GM18519 (cell line): Measurements from ENCODE around the gene PUSL1.

Experiments used
- ATAC-seq: cut with Tn5 transposase; IDR thresholded peaks from one replicate; pipeline ENCODE4 v1.9.1; 2021; ENCODE audit warnings: mild to moderate bottlenecking, moderate library complexity; ENCODE audit not compliant: unreplicated experiment, low FRiP score

Gene PUSL1

DNA sequence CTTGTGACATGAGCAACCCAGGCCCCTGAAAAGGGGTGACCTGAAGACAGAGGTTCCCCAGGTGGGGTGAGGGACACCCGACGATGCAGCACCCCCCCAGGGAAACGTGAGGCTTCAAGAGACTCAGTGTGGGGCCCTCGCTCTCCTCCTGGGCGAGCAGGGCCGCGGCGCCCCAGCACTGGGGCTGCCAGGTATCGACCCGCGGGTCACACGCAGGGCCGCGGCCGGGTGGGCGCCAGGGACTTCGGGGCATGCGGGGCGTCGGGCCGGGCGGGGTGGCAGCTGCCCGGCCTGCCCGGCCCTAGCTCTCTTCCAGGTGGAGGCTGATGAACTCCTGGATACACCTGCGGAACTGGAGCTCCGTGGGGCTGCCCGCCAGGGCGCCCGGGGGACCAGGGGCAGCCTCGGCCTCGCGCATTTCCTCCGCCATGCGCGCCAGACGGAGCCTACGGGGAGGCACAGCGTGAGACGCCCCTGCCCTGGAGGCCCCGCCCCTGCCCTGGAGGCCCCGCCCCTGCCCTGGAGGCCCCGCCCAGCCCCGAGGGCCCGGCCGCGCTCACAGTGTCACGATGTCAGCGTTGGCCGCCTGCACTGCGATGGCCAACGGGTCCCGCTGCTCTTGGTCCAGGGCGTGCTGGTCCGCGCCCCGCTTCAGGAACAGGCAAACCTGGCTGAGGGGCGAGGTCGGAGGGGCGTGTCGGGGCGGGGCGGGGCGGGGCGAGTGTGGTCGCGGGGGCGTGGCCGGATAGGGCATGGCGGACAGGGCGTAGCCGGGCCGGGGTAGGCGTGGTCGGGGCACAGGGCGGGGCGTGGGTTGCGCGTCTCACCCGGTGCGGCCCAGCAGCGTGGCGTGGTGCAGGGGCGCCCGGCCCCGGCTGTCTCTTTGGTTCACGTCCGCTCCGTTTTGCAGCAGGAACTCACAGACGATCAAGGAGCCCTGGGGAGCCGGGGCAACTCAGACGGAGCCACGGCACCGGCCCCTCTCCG is 14.8 kb upstream of the PUSL1 start:
- no peak for ATAC-seq

DNA sequence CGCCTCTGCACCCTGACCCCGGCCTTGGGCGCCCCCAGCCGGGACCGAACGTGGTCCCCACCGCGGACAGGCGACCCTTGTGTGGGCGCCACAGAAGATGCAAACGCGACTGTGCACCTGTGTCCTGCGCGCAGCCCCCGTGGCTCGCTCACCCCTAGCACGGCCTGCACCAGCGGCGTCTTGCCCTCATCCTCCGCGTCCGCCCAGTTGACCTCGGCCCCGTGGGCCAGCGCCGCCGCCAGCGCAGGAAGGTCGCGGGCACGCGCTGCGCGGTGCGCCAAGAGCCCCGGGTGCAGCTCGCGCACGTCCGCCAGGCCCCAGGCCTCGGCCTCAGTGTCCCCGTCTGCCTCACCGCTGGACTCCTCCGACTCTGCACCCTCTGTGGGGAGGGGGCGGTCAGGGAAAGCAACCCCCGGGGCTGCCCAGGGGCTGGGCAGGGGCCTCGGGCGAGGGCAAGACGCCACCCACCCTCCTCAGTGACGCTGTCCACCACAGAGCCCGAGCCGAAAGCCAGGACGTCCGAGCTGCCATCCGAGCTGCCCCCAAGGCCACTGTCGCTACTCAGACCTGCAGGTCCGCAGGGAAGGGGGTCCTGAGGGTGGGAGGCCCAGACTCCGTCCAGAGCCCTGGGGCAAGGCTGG is 14.0 kb upstream of the PUSL1 start:
- no peak for ATAC-seq

DNA sequence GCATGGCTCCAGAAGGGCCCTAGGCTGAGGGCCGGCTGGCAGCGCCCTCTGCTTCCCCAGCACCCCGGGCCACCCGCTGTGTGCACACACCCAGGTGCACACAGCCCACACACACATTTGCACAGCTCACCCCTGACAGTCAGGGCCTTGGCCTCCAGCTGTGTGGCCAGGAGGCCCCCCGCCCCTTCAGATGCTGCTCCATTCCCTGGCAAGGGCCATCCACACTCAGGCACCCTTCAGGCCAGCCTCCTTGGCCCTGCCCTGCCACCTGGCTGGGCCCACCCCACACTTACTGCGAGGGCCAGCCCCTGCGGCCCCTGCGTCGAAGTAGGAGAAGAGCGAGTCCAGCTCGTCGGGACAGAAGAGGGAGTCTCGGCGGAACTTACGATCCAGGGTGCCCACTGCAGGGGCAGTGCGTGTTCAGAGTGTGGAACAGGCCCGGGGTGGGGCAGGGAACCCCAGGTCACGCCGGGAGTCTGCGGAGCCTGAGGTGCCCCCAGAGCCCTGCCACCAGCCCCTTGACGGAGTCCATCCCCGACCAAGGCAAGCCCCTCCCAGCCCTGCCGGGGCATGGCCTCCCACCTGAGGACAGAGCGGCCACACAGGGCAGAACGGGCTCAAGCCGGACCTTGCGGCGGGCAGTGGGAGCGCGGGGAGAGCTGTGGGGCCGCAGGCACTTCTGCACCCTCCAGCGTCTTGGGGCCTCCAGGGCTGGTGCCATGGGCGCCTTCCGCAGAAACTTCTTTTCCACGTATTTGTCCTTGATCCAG is 13.1 kb upstream of the PUSL1 start:
- ATAC-seq, result no peak

DNA sequence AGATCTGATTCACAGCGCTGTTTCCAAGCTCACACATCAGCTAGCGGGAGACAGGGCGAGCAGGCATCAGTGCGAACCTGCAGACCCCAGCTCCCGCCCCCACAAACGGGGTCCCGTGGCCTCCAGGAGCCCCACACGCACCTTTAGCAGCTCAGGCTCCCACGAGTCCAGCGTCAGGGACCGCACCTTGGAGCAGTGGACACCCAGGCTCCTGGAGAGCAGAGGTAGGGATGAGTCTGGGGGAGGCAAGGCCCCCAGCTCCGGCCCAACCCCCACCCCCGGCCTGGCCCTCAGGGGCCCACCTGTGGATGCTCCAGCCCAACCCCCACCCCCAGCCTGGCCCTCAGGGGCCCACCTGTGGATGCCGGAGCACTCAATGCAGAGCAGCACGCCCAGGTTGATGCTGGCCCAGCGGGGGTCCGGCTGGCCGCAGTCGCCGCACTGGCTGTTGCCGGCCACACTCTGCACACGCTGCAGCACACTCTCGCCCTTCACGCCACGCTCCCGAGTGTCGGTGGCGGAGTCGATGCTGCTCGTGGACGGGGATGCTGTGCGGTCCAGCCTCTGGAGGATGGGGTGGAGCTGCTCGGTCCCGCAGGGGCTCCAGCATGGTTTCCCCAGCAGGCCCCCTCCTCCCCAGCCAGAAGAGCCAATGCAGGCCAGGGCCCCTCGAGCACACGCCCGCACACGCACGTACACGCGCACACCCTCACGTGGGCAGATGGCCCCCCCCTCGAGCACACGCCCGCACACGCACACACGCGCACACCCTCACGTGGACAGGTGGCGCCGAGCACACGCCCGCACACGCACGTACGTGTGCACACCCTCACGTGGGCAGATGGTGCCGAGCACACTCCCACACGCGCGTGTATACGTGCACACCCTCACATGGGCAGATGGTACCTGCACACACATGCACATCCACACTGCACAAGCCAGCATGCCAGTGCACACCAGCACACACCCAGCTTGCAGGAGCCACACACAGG is 12.0 kb upstream of the PUSL1 start:
- ATAC-seq, result no peak

DNA sequence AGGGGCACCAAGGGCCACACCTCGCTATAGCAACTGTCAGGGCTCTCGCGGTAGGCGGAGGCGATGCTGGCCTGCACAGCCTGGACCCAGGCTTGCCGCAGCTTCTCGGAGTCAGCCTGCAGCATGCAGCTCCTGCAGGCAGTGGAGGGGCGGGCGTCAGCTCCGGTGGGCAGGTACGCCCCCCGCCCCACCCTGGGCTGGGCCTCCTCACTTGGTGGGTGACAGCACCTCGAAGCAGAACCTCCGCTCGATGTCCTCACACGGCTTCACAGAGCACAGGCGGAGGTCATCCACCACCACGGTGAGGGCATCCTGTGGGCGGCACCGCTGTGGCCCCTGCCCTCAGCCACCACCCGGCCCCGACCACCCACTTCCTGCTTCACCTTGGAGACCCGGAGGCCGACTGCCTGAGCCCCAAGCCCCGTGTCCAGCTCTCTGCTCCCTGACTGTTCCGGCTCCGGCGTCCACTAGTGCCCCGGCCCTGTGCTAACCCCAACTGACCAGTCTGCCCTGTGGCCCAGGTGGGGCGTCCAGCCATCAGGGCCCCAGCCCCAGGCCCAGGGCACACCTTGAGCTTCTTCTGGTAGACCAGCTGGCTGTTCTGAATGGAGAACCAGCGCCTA is 10.5 kb upstream of the PUSL1 start:
- no peak for ATAC-seq

DNA sequence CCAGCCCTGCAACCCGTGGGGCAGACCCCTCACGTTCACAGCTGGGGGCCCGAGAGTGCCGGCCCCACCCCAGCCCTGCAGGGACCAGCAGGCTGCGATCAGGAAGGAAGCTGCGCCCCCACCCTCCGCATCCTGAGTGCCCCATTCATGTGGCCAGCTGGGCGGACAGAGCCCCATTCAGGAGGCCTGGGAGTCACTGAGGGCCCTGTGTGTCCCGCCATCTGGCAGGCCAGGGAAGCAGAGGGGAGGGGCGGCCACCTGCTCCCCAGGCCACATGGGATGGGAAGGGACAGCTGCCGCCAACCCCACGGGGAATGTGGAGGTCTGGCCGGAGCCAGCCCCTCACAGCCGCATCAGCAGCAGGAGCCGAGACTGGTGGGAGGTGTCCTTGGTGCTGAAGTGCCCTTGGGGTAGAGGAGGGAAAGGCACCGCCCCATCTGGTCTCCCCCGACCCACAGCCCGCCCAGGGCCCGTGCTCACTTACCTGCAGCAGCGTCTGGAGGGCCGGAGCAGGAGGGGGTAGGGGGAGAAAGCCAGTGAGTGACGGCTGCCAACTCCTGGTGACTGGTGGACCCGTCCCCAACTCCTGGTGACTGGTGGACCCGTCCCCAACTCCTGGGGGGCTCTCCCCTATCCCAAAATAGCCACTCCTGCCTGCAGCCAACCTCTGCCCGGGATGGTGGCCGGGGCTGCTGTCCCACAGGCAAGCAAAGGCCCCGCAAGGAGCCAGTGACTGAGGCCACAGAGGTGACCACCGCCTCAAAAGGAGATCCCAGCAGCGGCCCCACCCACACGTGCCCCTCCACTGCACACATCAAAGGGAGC is 9.3 kb upstream of the PUSL1 start:
- ATAC-seq, result no peak

DNA sequence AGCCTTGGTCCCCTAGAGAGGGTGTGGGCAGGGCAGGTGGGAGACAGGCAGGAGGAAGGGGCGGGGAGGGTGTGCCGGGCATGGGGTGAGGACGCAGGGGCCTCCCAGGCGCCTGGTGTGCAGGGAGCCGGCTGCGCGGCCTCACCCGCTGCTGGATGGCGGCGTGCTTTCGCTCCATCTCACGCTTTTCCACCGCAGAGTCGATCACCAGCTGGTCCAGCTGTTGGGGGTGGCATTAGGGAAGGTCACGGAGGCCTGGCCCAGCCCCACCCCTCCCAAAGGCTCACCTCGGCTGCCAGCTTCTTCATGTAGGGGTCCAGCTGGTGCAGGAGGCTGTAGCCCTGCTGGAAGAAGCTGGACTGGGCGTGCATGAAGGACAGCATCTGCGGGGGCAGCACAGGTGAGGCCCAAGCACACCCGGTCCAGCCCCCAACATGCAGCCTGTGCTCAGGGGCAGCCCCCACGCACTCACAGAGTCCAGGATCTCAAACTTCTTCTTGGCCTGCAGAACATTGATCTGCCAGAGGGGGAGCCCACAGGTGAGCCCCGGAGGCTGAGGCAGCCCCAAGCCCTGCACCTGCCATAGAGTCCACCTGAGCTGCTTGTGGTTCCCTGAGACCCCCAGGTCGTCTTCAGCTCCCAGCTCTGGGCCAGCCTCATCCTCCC is 8.6 kb upstream of the PUSL1 start:
- ATAC-seq, result no peak

DNA sequence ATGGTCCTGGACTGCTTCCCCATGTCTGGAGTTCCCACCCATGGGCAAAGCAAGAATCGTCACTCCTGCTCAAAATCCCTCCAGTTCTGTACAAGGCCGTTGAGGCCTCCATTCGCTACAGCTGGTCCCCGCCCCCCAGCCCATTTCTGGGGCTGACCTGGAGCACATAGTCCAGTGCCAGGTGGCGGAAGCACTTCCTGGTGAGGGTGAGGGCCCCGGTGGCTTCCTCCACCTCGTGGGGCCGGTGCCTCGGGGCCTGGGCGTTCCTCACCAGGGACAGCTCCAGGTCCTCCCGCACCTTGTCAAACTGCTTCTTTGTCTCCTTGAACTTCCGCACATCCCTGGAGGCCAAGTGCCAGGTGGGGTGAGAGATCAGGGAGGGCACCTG is 8.1 kb upstream of the PUSL1 start:
- no peak for ATAC-seq

DNA sequence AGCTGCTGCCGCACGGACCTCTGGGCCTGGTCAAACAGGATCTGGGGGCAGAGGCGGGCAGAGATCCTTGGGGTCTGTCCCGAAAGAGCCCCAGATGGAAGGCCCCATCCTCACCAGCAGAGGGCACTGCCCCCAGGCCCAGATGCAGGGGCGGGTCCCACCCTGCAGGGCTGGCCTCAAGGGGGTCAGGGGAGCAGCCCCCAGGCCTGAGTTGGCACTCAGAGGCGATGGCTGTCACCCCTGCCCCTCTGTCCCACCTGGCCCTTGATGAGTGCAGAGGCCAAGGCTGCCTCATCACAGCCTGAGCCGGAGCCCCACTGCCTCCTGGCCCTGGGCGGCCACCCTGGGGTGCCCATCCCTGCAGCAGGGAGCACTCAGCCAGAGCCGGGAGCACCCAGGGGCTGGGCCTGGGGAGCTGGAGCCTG is 6.4 kb upstream of the PUSL1 start:
- ATAC-seq, result no peak

DNA sequence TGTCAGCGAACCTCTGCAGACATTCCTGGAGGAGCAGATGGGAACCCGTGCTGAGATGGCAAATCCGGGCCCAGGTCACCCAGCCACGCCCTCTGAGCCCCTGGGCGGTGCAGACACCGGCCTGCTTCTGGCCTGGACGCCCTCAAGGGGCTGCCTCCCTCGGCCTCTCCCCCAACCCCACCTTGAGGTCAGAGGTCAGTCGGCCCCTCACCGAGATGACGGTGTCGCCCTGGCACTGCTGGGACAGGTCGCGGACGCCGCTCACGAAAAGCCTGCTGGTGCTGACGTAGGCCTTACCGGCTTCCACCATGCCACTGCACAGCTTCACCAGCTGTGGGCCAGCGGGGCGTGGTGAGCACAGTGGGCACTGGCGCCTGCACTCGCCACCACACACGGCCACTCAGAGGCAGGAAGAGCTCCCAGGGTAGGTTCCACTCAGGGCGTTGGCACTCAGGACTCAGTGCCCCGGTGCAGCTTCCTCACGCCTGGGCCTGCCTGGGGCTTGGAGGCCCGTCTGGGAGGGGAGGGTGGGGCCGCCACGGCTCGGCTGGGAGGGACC is 5.4 kb upstream of the PUSL1 start:
- no peak for ATAC-seq

DNA sequence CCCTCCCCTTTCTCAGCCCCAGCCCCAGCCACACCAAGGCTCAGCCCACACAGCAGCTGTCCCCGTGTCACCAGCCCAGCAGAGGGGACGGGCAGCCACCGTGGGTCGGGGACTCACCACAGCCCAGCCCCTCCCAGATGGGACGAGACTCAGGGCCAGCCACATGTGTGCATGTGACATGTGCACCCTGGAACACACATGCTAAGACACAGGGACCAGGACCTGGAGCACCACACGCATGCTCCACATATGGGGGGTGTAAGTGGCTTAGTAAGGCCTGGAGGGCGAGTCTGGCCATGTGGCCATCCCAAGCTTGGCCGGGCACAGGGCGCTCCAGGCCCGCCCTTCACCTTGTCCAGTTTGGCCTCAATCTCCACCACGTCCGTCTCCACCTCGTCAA is 4.7 kb upstream of the PUSL1 start:
- ATAC-seq, result no peak

DNA sequence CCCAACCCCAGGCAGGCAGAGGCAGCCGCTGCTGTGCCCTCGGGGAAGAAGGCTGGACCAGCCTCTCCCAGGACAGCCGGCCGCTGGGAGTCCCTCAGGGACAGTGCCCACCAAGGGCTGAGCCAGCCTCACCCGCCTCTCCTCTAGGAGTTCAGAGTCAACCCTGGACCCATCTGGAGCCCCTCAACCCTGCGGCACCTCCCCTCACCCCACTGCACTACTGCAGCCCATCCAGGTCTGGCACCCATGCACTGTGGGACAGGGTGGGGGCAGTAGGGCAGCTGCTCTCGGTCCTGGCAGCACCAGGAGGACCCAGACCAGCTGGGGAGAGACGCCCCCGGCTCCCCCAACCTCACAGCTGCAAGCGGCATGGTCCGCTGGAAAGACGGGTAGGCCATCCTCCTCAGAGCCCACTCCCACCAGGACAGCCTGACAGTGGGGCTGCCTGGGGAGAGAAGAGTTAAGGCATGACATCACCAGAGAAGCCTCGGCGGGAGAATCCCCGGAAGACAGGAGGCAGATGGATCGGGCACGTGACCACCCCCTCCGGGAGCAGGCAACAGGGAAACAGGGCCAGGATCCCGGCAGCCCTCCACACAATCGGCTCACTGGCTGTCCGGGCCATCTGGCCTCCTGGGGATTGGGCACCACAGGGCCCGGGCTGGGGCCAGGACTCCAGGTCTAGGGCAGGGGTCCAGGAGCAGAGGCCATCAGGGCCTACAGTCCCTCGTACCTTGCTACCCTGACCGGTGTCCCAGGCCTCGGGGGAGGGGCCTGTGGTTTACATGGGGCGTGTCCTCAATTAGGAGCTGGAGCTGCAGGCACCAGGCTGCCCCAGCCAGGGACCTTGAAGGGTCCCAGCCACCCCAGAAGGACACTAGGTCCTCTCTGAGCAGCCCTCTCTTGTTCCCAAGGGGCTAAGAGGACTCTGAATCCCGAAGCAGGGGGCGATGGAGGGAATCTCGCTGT is 3.8 kb upstream of the PUSL1 start:
- no peak for ATAC-seq

DNA sequence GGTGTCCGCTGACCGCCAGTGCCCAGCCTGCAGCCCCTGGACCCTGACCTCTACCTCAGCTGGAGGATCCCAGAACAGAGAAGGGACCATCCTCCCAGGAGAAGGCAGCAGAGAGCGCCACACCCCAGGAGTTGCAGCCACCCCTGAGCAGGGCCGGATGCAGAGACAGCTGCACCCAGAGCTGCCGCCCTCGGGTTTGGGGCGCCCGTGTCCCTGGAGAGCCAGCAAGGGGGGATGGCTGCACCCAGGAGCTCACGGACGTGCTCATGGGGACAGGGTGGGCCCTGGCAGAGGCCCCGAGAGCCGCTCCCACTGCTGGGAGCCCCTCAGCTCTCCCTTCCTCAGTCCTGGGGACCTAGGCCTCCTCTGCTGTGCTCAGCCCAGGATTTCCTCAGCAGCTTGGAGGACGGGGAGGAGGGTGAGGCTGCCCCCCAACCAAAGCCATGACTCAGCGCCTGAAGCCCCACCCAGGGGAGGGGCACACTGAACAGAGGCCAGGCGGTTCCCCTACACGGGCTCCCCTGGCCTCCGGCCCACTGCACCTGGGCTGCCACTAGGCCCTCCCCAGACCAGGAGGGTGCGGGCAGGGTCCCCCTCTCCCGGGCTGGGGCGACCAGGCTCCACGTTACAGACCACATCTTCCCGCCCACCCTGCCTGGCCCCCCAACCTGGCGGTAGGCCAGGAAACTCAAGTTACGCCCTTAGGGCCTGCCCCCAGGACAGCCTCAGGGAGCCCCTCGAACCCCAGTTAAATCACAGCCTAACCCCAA is 2.9 kb upstream of the PUSL1 start:
- ATAC-seq, result no peak

DNA sequence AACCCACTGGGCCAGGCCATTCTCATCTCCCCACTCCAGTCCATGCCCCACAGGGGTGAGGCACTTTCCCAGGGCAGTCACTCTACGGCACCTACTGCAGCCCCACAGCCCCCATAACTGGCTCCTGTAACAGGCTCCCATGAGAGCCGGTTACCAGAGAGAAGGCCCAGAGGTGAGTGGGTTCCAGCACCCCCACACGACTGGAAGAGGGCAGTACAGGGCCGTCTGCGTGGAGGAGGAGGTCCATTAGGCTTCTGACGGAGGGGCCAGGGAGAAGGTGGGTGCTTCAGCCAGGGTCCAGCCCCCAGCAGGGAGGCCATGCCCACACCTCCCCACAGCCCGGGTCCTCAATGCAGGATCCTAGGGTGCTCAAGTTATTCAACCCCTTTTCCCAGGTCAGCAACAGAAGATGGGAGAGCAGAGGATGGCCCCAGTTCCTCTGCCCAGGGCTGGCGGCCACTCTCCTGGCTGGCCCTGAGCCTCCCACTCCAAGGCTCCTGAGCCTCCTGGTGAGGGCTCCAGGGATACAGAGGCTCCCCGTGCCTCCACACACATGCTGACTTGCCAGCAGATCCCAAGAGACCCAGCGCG is 2.2 kb upstream of the PUSL1 start:
- no peak for ATAC-seq

DNA sequence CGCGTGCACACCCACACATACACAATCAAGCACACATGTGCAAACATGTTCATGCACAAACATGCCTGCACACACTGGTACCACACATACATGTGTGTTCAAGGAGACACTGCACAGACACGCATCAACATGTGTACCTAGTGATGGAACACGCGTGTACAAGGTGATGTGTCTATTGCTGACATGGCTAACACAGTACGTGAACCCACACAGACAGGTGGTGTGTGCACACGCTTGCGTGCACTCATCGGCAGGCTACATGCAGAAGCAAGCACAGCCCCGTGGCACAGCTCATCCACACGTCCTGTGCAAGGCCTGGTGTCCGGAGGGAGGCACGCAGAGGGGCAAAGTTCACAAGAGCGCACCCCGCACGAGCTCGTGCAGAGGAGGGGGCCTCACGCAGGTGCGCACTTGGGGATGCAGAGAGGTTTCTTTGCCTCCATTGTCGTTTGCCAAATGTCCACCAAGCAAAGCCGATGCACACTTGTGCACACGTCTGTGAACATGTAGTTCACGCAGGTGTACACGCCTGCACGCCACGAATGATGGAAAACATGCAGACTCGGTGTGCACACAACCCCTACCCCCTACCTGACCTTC is 1.6 kb upstream of the PUSL1 start:
- ATAC-seq, result no peak
